OCI-LY1 (cell line): ENCODE data around the gene BABAM1.
A peak's percentile ranks its signal among the peaks of the same experiment; 100 is the strongest.

Source experiments
- H2AFZ ChIP-seq: fragments of 200-600 bp; sonication (generic), shearing (Covaris generic); 2 replicates; pipeline ENCODE4 v1.6.0; 2014; ENCODE audit warnings: antibody characterized with exemption, mild to moderate bottlenecking, low read length
- H3F3A ChIP-seq: fragments of 200-600 bp; sonication (generic), shearing (Covaris generic); 2 replicates; pipeline ENCODE4 v1.6.0; 2014; ENCODE audit warnings: mild to moderate bottlenecking, antibody characterized with exemption, low read length, moderate library complexity; ENCODE audit not compliant: insufficient read depth
- H3K27ac ChIP-seq: fragments of 200-600 bp; sonication (generic); 2 replicates; pipeline ENCODE4 v1.5.1; 2014; ENCODE audit warnings: low read length, mixed run types, mild to moderate bottlenecking, low read depth; ENCODE audit not compliant: poor library complexity, severe bottlenecking
- H3K27me3 ChIP-seq: fragments of 200-600 bp; sonication (generic); 2 replicates; pipeline ENCODE4 v1.6.0; 2014; ENCODE audit warnings: antibody characterized with exemption, mild to moderate bottlenecking, low read length, moderate library complexity; ENCODE audit not compliant: insufficient read depth
- H3K36me3 ChIP-seq: fragments of 200-600 bp; sonication (generic); 2 replicates; pipeline ENCODE4 v1.6.1; 2014; ENCODE audit warnings: mild to moderate bottlenecking, antibody characterized with exemption, low read length, moderate library complexity, mixed read lengths; ENCODE audit not compliant: insufficient read depth
- H3K4me1 ChIP-seq: fragments of 200-600 bp; sonication (generic); 2 replicates; pipeline ENCODE4 v1.5.1; 2014; ENCODE audit warnings: mild to moderate bottlenecking, low read length, moderate library complexity; ENCODE audit not compliant: insufficient read depth, severe bottlenecking
- H3K4me2 ChIP-seq: fragments of 200-600 bp; sonication (generic), shearing (Covaris generic); 2 replicates; pipeline ENCODE4 v1.6.1; 2014; ENCODE audit warnings: low read length
- H3K4me3 ChIP-seq: fragments of 200-600 bp; sonication (generic); 2 replicates; pipeline ENCODE4 v1.5.1; 2014; ENCODE audit warnings: low read length, low read depth, mild to moderate bottlenecking, mixed read lengths; ENCODE audit not compliant: poor library complexity, severe bottlenecking
- H3K79me2 ChIP-seq: fragments of 200-600 bp; shearing (Covaris generic); 2 replicates; pipeline ENCODE4 v1.6.1; 2016; ENCODE audit warnings: mixed run types, low read length, mixed read lengths; ENCODE audit not compliant: insufficient read depth
- H3K9ac ChIP-seq: fragments of 200-600 bp; sonication (generic), shearing (Covaris generic); 2 replicates; pipeline ENCODE4 v1.6.1; 2014; ENCODE audit warnings: mild to moderate bottlenecking, low read length, mixed read lengths
- H3K9me2 ChIP-seq: fragments of 200-600 bp; sonication (generic), shearing (Covaris generic); 2 replicates; pipeline ENCODE4 v1.6.1; 2014; ENCODE audit warnings: low read depth, mild to moderate bottlenecking, low read length, mixed read lengths
- H3K9me3 ChIP-seq: fragments of 200-600 bp; shearing (Covaris generic); 2 replicates; pipeline ENCODE4 v1.6.1; 2014; ENCODE audit warnings: low read length, mixed read lengths
- H4K20me1 ChIP-seq: fragments of 200-600 bp; sonication (generic), shearing (Covaris generic); 2 replicates; pipeline ENCODE4 v1.6.0; 2016; ENCODE audit warnings: mild to moderate bottlenecking, low read length; ENCODE audit not compliant: insufficient read depth
- CTCF ChIP-seq: fragments of 200-600 bp; sonication (generic), shearing (Covaris generic); IDR thresholded peaks from 2 replicates; pipeline ENCODE4 v1.5.1; 2017; ENCODE audit warnings: mild to moderate bottlenecking, antibody characterized with exemption, low read length, moderate library complexity, mixed read lengths
- EZH2 ChIP-seq: fragments of 200-600 bp; sonication (generic), shearing (Covaris generic); IDR thresholded peaks from 2 replicates; pipeline ENCODE4 v1.8.0; 2017; ENCODE audit warnings: borderline replicate concordance, mixed run types, mild to moderate bottlenecking, antibody characterized with exemption, low read length, moderate library complexity, mixed read lengths

The BABAM1 gene

GRCh38 chr19:17235300-17235970 lies 31.8 kb upstream of the BABAM1 start:
- H2AFZ ChIP-seq = no peak overlapping the region
- peak overlapping the region; percentile 66 for H3K9ac ChIP-seq
- peaks cover 24% of the 10 kb centered on the region; the same call in 1 of the 2 replicates for H3K36me3 ChIP-seq
- TF ChIP-seq EZH2 = no peak
- peak; percentile 58 for TF ChIP-seq CTCF
- peak overlapping the region; percentile 83 for H3K4me2 ChIP-seq
- peak overlapping the region; percentile 61 for H3K4me3 ChIP-seq
- no peaks in the 10 kb centered on the region for H3K9me2 ChIP-seq
- no peaks in the 10 kb centered on the region for H3K27me3 ChIP-seq
- H3F3A ChIP-seq = no peaks in the 10 kb centered on the region
- peak overlapping the region; percentile 40 for H3K27ac ChIP-seq
- H4K20me1 ChIP-seq = no peaks in the 10 kb centered on the region
- H3K9me3 ChIP-seq = no peaks in the 10 kb centered on the region
- peaks cover 24% of the 10 kb centered on the region for H3K4me1 ChIP-seq
- H3K79me2 ChIP-seq = peaks cover 4% of the 10 kb centered on the region; the same call in 1 of the 2 replicates

GRCh38 chr19:17235971-17236777 lies 31.1 kb upstream of the BABAM1 start:
- Histone ChIP-seq H3K9me2 (no peaks in the 10 kb centered on the region), H3K9me3 (no peaks in the 10 kb centered on the region), H3K4me2 (peak overlapping the region; percentile 83), H3K4me1 (peaks cover 24% of the 10 kb centered on the region), H3K36me3 (peaks cover 18% of the 10 kb centered on the region; the same call in 1 of the 2 replicates), H3F3A (no peaks in the 10 kb centered on the region), H2AFZ (no peak overlapping the region), H3K9ac (peak overlapping the region; percentile 66), H4K20me1 (no peaks in the 10 kb centered on the region), H3K27me3 (no peaks in the 10 kb centered on the region), H3K79me2 (peaks cover 4% of the 10 kb centered on the region; the same call in 1 of the 2 replicates), H3K4me3 (peak overlapping the region; percentile 61), H3K27ac (peak overlapping the region; percentile 24)
- TF ChIP-seq EZH2 (no peak), CTCF (no peak)

DNA sequence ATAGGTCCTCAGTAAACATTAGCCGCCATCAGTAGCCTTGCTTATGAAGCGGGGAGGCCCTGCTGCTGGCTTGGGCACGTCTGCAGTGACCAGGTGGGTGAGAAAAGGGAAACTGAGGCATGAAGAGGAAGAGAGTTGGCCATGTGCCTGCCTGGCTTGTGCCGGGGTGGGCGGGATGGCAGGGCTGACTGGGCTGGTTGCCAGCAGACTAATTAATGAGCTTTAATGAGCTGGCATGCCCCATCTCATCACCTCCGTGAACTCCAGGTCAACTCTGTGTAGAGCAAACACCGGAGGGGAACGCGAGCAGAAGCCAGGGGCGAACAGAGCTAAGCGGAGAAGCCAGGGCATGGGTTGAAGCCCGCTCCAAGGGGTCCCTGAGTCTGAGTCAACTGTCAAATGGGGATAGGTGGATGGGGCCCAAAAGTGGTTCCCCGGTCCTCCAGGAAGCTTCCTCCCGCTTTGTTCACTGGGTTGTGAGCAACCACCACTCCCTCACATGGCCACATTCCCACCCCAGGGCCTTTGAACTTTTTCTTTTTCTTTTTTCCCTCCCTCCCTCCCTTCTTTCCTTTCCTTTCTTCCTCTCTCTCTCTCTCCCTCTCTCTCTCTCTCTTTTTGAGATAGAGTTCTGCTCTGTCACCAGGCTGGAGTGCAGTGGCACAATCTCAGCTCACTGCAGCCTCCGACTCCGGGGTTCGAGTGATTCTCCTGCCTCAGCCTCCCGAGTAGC lies 30.3 kb upstream of the BABAM1 start:
- Histone ChIP-seq H3K9me2 (no peaks in the 10 kb centered on the region), H3K36me3 (peaks cover 14% of the 10 kb centered on the region; the same call in 1 of the 2 replicates), H3K4me1 (peaks cover 24% of the 10 kb centered on the region), H3F3A (no peaks in the 10 kb centered on the region), H3K79me2 (peaks cover 4% of the 10 kb centered on the region; the same call in 1 of the 2 replicates), H3K9me3 (no peaks in the 10 kb centered on the region), H2AFZ (no peak overlapping the region), H3K4me2 (no peak overlapping the region; the same call in 1 of the 2 replicates), H3K27ac (peak overlapping the region; percentile 24), H3K9ac (no peak overlapping the region), H3K4me3 (no peak overlapping the region), H3K27me3 (no peaks in the 10 kb centered on the region), H4K20me1 (no peaks in the 10 kb centered on the region)
- TF ChIP-seq EZH2 (no peak), CTCF (no peak)
